Upper lobe of left lung (tissue), 6 donors: ENCODE data around the gene GABBR2. TPM values are rescaled to one million over a fixed set of nuclear protein-coding genes. Genes with fewer than 3 reads are reported as not detected.
A peak's percentile ranks its signal among the peaks of the same experiment; 100 is the strongest.

Experiments
- ATAC-seq, 2 donors: fragments of 200-7000 bp; cut with Tn5 transposase; one replicate each; pipeline ENCODE4 v1.9.1; 2022; ENCODE audit warnings: mild to moderate bottlenecking in 2 of 2, moderate library complexity in 2 of 2; ENCODE audit not compliant: low FRiP score in 2 of 2
- DNase-seq, 2 donors: peaks; one replicate each; pipeline ENCODE4 v3.0.0-alpha.2; 2019 to 2020
- H3K27ac ChIP-seq, 4 donors: fragments of 200-600 bp; sonication (generic); one replicate each; pipeline ENCODE4 v1.5.1; 2016 to 2019
- H3K27me3 ChIP-seq, 4 donors: fragments of 200-600 bp; sonication (generic); one replicate each; pipeline ENCODE4 v1.5.1; 2017 to 2019
- H3K36me3 ChIP-seq, 4 donors: fragments of 200-600 bp; sonication (generic); one replicate each; pipeline ENCODE4 v1.5.1; 2016 to 2019
- H3K4me1 ChIP-seq, 4 donors: fragments of 200-600 bp; sonication (generic); one replicate each; pipeline ENCODE4 v1.5.1; 2018 to 2019
- H3K4me3 ChIP-seq, 4 donors: fragments of 200-600 bp; sonication (generic); one replicate each; pipeline ENCODE4 v1.5.1; 2017 to 2019; ENCODE audit warnings: mild to moderate bottlenecking in 2 of 4, moderate library complexity in 1 of 4
- H3K9me3 ChIP-seq, 4 donors: fragments of 200-600 bp; sonication (generic); one replicate each; pipeline ENCODE4 v1.5.1; 2018 to 2019
- CTCF ChIP-seq, 6 experiments: fragments of 450-650 bp in 4 of 6; fragments of 200-600 bp in 2 of 6; sonication (generic) in 2 of 6; IDR thresholded peaks; one replicate each; pipeline ENCODE4 v1.5.1; 2016 to 2019; ENCODE audit warnings: antibody characterized with exemption in 6 of 6
- EP300 ChIP-seq, 4 donors: sonication (generic); formaldehyde crosslinking; IDR thresholded peaks; one replicate each; pipeline ENCODE4 v1.5.1; 2017; ENCODE audit warnings: antibody characterized with exemption in 4 of 4, control low read depth in 2 of 4
- POLR2A ChIP-seq, 4 donors: fragments of 450-650 bp; IDR thresholded peaks; one replicate each; pipeline ENCODE4 v1.5.1; 2016 to 2017; ENCODE audit warnings: antibody characterized with exemption in 4 of 4, mild to moderate bottlenecking in 2 of 4
- POLR2AphosphoS5 ChIP-seq, 2 donors: sonication (generic); formaldehyde crosslinking; IDR thresholded peaks; one replicate each; pipeline ENCODE4 v1.5.1; 2017; ENCODE audit warnings: antibody characterized with exemption in 2 of 2
- WGBS, 2 donors: methylation state at CpG; one replicate each; pipeline ENCODE4 v1.1.5; 2017 to 2018; 5-methylcytosine and 5-hydroxymethylcytosine counted together
- total RNA-seq, 6 donors: library from RNA; depleted of rRNA in 4 of 6; stranded (reverse); fragments of >200 nt in 4 of 6; gene quantifications; one replicate each; pipeline versions ENCODE4 v1.1.0 to v1.2.1, GENCODE V29; 2016 to 2021
- donor health status: DM: no; HTN: no; CAD: no; lungs with moderate emphysema.
- donor health status: DM: no; HTN: yes; CAD: no; lungs with severe emphysema.

The GABBR2 gene
- total RNA-seq, 6 donors from 2014 or later = 0.15 to 1.00 (median 0.81) TPM; not detected in 1

GRCh38 chr9:98678244-98678842 lies 30.4 kb downstream of the GABBR2 start:
- no peaks in the 10 kb centered on the region for H3K27me3 ChIP-seq
- peaks cover 0 to 4% (median 0%) of the 10 kb centered on the region in 4 donors for H3K9me3 ChIP-seq
- ATAC-seq (no peak), DNase-seq (peak in 1 of 2 donors; percentile 8)
- no peaks in the 10 kb centered on the region for H3K36me3 ChIP-seq
- no peaks in the 10 kb centered on the region for H3K4me1 ChIP-seq
- H3K4me3 ChIP-seq = no peak overlapping the region
- no peak overlapping the region for H3K27ac ChIP-seq
- 24 to 26% methylated on average over 9 of the region's 9 CpGs for WGBS, 2 donors
- TF ChIP-seq EP300 (IDR thresholded peaks at IDR 0.05) (no peak), CTCF (IDR thresholded peaks at IDR 0.05) (peak in 2 of 6 experiments; percentile 7 to 18), POLR2A (IDR thresholded peaks at IDR 0.05) (no peak)

GRCh38 chr9:98673681-98674080 lies 35.1 kb downstream of the GABBR2 start:
- TF ChIP-seq EP300 (IDR thresholded peaks at IDR 0.05) (no peak), POLR2A (IDR thresholded peaks at IDR 0.05) (no peak), POLR2AphosphoS5 (IDR thresholded peaks at IDR 0.05) (no peak), CTCF (IDR thresholded peaks at IDR 0.05) (no peak)
- no peaks in the 10 kb centered on the region for H3K36me3 ChIP-seq
- H3K27ac ChIP-seq = no peak overlapping the region
- ATAC-seq = no peak
- no peaks in the 10 kb centered on the region for H3K27me3 ChIP-seq
- no peak for DNase-seq
- H3K9me3 ChIP-seq = peaks cover 0 to 4% (median 0%) of the 10 kb centered on the region in 4 donors
- H3K4me1 ChIP-seq = no peaks in the 10 kb centered on the region
- H3K4me3 ChIP-seq = no peak overlapping the region
- WGBS, 2 donors = 65 to 69% methylated on average over 5 of the region's 5 CpGs

GRCh38 chr9:98667005-98667640 lies 41.6 kb downstream of the GABBR2 start:
- ATAC-seq (peak in 1 of 2 donors; percentile 31), DNase-seq (peak in 1 of 2 donors; percentile 16)
- Histone ChIP-seq H3K27ac (no peak overlapping the region), H3K4me3 (no peak overlapping the region), H3K27me3 (no peaks in the 10 kb centered on the region), H3K36me3 (no peaks in the 10 kb centered on the region), H3K9me3 (no peaks in the 10 kb centered on the region), H3K4me1 (no peaks in the 10 kb centered on the region)
- 76 to 77% methylated on average over 2 to 4 of the region's 4 CpGs for WGBS, 2 donors
- TF ChIP-seq EP300 (IDR thresholded peaks at IDR 0.05) = no peak
- TF ChIP-seq POLR2AphosphoS5 (IDR thresholded peaks at IDR 0.05) = no peak
- TF ChIP-seq POLR2A (IDR thresholded peaks at IDR 0.05) = no peak
- TF ChIP-seq CTCF (IDR thresholded peaks at IDR 0.05) = no peak

- no peak for ATAC-seq
- no peaks in the 10 kb centered on the region for H3K27me3 ChIP-seq
- no peak overlapping the region for H3K27ac ChIP-seq
- H3K4me3 ChIP-seq = no peak overlapping the region
- no peak for DNase-seq
- 60 to 73% methylated on average over 1 to 4 of the region's 4 CpGs for WGBS, 2 donors
- no peaks in the 10 kb centered on the region for H3K36me3 ChIP-seq
- no peaks in the 10 kb centered on the region for H3K4me1 ChIP-seq
- H3K9me3 ChIP-seq = no peaks in the 10 kb centered on the region
- TF ChIP-seq CTCF (IDR thresholded peaks at IDR 0.05) = no peak
- TF ChIP-seq POLR2AphosphoS5 (IDR thresholded peaks at IDR 0.05) = no peak
- TF ChIP-seq EP300 (IDR thresholded peaks at IDR 0.05) = no peak
Measured at GRCh38 chr9:98665501-98665900, 43.2 kb downstream of the GABBR2 start.

- Histone ChIP-seq H3K36me3 (no peaks in the 10 kb centered on the region), H3K27me3 (no peaks in the 10 kb centered on the region), H3K4me3 (no peak overlapping the region), H3K4me1 (no peaks in the 10 kb centered on the region), H3K9me3 (no peaks in the 10 kb centered on the region), H3K27ac (no peak overlapping the region)
- 58 to 67% methylated on average over 4 of the region's 4 CpGs for WGBS, 2 donors
- TF ChIP-seq POLR2A (IDR thresholded peaks at IDR 0.05) = no peak
- ATAC-seq (no peak), DNase-seq (no peak)
Measured at GRCh38 chr9:98660541-98660940, 48.2 kb downstream of the GABBR2 start.
